ENCODE measurements around the gene SCAMP2.

The SCAMP2 gene

DNA sequence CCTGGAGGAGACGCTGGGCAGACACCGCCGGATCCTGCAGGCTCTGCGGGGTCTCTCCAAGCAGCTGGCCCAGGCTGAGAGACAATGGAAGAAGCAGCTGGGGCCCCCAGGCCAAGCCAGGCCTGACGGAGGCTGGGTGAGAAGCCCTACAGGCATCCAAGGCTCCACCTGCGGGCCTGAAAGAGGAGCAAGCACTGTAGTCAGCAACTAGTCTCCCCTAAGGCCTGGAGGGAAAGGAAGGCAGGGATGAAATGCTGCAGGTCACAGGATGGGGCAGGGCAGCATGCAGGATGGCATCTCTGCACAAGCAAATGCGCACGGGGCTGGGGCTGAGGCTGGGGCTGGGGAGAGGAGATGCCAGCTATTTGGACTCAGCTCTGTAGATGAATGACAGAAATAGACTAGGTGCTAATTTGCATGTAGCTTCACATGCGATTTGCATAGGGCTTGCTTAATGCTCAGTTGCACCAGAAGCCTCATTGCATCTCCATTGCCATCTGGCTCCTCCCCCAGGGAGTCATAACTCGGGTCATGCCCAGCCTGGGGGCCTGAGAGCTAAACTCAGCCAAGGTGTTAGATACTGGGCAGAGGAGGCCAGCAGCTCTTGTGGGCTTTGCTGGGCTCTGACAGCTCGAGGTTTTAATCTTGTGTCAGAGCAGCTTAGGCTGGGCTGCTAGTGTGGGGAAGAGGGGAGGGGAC, 51.9 kb downstream of the SCAMP2 start:
- DNase-seq (ENCODE audit: low spot score), result no peak
- Mint-ChIP-seq H3K36me3 (ENCODE audit: low read depth) (no peaks in the 10 kb centered on the region), H3K4me1 (ENCODE audit: low read depth) (peaks cover 11% of the 10 kb centered on the region)

DNA sequence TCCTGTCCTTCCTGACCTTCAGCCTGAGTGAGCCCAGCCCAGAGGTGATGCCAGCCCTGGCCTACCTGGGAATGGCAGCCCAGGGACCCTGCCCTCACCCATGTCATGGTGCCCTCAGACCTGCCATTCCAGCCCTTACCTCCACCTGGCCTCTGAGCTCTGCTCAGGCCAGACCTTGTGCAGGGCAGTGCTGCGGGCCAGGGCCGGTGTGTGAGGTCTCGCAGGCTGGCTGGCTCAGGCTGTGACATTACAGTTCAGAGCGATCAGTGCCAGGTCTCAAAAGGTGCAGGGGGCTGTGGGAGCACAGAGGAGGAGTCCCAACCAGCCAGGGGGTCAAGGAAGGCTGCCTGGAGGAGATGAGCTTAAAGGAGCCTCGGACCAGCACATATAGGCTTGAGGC, 53.1 kb downstream of the SCAMP2 start:
- no peak overlapping the region for H3K4me3 Mint-ChIP-seq
- peaks cover 13% of the 10 kb centered on the region for H3K4me1 Mint-ChIP-seq (ENCODE audit: low read depth)
- H3K36me3 Mint-ChIP-seq (ENCODE audit: low read depth), result no peaks in the 10 kb centered on the region
- H3K27ac Mint-ChIP-seq, result peak overlapping the region; percentile 9
- no peak for DNase-seq (ENCODE audit: low spot score)
- H3K27me3 Mint-ChIP-seq (ENCODE audit: low read depth), result peaks cover 4% of the 10 kb centered on the region
- H3K9me3 Mint-ChIP-seq, result no peaks in the 10 kb centered on the region

More for the DNA sequence above, 51.9 kb downstream of the SCAMP2 start:
- H3K9me3 Mint-ChIP-seq, result no peaks in the 10 kb centered on the region
- H3K4me3 Mint-ChIP-seq, result no peak overlapping the region
- H3K27ac Mint-ChIP-seq, result no peak overlapping the region
- peaks cover 5% of the 10 kb centered on the region for H3K27me3 Mint-ChIP-seq (ENCODE audit: low read depth)

DNA sequence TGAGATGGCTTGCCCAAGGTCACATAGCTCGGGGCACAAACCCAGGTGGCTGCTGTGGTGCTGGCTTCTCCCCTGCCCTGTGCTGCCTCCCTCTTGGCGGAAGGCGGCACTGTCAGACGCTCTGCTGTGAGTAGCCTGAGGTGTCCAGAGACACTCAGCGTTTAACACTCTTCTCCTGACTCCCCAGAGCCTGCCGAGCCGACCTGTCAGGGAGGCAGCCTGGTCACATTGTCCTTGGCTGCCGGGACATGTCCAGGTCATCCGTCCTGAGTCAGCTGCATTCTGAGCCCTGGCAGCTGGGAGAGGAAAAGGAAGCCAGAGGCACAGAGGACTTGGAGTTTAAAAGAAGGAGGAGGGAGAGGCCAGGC, 55.8 kb downstream of the SCAMP2 start:
- no peak for DNase-seq (ENCODE audit: low spot score)
- H3K4me1 Mint-ChIP-seq (ENCODE audit: low read depth), result peaks cover 13% of the 10 kb centered on the region
- no peaks in the 10 kb centered on the region for H3K36me3 Mint-ChIP-seq (ENCODE audit: low read depth)
- H3K27ac Mint-ChIP-seq, result peak overlapping the region; percentile 36
- H3K4me3 Mint-ChIP-seq, result no peak overlapping the region
- H3K27me3 Mint-ChIP-seq (ENCODE audit: low read depth), result no peaks in the 10 kb centered on the region
- no peaks in the 10 kb centered on the region for H3K9me3 Mint-ChIP-seq

DNA sequence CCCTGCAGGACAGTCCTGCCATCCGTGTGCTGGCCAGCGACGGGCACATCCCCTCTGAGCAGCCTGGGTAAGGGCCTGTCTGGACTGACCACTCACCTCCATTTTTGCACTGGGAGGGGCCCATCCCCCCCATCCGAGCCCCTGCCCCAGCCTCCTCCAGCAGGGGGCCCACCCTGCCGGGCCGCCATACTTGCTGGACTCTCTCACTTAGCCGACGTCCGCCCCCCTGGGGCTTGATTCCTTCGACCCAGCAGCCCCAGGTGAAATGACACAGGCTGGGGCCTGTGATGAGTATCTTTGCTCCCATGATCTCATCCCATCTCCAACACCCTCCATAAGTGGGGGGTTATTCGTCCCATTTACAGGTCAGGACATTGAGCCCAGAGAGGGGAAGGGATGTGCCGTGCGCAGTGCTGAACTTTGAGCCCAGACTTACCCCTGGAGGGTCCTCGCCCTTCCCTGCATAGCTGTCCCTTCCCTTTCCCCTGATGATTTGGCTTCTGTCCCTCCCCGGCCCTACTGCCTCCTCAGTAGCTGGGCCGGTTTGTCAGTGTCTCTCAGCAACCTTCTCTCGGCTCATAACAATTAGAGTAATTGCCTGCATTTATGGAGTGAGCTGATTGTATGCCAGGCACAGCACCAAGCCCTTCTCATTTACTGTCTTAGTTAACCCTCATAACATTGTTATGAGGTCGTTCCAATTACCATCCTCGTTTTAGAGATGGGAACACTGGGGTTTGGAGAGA, 56.4 kb downstream of the SCAMP2 start:
- Mint-ChIP-seq H3K27me3 (ENCODE audit: low read depth) (no peaks in the 10 kb centered on the region), H3K27ac (no peak overlapping the region), H3K4me1 (ENCODE audit: low read depth) (peaks cover 13% of the 10 kb centered on the region), H3K36me3 (ENCODE audit: low read depth) (no peaks in the 10 kb centered on the region), H3K4me3 (no peak overlapping the region), H3K9me3 (no peaks in the 10 kb centered on the region)
- DNase-seq (ENCODE audit: low spot score), result no peak

DNA sequence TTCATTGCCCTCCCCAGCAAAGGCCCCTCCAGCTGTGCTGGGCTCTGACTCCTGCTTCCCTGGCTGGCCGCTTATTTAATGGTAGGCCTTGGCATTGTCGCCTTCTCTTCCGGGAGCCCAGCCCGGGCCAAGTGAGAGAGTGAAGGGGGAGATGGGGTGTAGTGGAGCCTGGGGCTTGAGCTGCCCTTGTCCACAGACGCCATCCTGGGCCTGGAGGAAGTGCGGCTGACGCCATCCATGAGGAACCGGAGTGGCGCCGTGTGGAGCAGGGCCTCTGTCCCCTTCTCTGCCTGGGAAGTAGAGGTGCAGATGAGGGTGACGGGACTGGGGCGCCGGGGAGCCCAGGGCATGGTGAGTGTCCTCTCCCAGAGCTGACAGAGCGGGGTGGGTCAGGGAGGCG, 57.2 kb downstream of the SCAMP2 start:
- Mint-ChIP-seq H3K4me1 (ENCODE audit: low read depth) (peaks cover 13% of the 10 kb centered on the region), H3K27ac (no peak overlapping the region), H3K27me3 (ENCODE audit: low read depth) (no peaks in the 10 kb centered on the region), H3K4me3 (no peak overlapping the region), H3K36me3 (ENCODE audit: low read depth) (no peaks in the 10 kb centered on the region), H3K9me3 (no peaks in the 10 kb centered on the region)
- DNase-seq (ENCODE audit: low spot score), result no peak

DNA sequence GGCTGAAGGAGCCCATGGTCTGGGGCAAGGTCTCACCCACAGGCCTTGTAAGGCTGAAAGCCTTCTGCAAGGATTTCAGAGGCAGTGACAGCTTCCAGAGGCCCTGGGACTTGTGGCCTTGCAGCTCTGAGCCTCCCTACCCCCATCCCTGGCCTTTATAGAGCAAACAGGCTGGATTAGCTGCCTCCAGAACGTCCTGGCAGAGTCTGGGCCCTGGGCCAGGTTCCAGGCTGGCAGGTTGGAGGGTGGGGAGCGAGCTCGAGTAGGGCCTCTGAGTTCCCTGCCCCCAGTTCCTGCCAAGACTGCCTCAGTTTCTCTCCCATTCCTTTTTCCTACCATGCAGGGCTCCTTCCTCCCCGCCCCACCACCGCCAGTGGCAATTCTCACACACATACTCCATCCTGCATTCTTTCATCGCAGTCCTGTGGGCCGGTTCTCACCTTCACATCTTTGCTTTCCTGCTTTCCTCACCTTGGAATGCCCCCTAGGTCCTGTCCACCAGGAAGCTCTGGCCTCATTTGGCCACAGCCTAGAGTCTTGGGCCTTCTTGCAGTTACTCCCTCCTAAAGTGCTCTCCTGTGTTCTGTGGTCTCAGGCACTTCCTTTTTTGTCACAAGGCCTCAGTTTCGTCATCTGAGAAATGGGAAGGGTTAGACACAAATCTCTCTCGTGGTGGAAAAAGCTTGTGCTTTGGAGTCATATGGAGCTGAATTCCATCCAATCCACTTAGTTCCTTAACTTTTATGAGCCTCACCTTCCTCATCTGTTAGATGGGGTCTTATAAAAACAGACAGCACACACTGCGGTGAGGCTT, 57.8 kb downstream of the SCAMP2 start:
- peak overlapping the region; percentile 27 for H3K27ac Mint-ChIP-seq
- no peak overlapping the region for H3K4me3 Mint-ChIP-seq
- H3K4me1 Mint-ChIP-seq (ENCODE audit: low read depth), result peaks cover 13% of the 10 kb centered on the region
- H3K9me3 Mint-ChIP-seq, result no peaks in the 10 kb centered on the region
- DNase-seq (ENCODE audit: low spot score), result no peak
- no peaks in the 10 kb centered on the region for H3K36me3 Mint-ChIP-seq (ENCODE audit: low read depth)
- H3K27me3 Mint-ChIP-seq (ENCODE audit: low read depth), result no peaks in the 10 kb centered on the region

DNA sequence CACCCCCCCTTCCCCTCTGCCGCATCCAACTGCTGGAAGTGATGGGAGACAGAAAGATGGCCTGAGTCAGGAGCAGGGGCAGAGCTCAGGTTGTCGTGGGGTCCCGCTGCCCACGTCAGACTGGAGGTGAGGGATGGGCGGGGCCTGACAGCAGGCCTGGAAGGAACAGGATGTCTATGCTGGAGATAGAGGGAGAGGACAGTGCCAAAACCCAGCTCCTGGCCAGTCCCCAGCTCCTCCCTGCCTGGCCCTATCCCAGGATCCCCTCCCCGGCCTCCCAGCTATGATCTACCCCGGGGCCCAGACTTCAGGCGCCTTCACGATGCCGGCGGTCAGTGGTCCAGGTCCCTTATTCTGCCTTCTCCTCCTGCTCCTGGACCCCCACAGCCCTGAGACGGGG, 60.6 kb downstream of the SCAMP2 start, which contains the start of gene LMAN1L:
Gene LMAN1L, plus strand, starts transcription at position 303 of the 400 bp plus-strand sequence. Its CDS starts 20 bp downstream, at position 323.
- H3K9me3 Mint-ChIP-seq, result no peaks in the 10 kb centered on the region
- H3K4me3 Mint-ChIP-seq, result no peak within 1 kb of the TSS
- H3K27me3 Mint-ChIP-seq (ENCODE audit: low read depth), result no peaks in the 10 kb centered on the region
- H3K27ac Mint-ChIP-seq, result no peak within 1 kb of the TSS
- peaks cover 3% of the 10 kb centered on the region for H3K4me1 Mint-ChIP-seq (ENCODE audit: low read depth)
- DNase-seq (ENCODE audit: low spot score), result no peak
- H3K36me3 Mint-ChIP-seq (ENCODE audit: low read depth), result no peaks in the 10 kb centered on the region

DNA sequence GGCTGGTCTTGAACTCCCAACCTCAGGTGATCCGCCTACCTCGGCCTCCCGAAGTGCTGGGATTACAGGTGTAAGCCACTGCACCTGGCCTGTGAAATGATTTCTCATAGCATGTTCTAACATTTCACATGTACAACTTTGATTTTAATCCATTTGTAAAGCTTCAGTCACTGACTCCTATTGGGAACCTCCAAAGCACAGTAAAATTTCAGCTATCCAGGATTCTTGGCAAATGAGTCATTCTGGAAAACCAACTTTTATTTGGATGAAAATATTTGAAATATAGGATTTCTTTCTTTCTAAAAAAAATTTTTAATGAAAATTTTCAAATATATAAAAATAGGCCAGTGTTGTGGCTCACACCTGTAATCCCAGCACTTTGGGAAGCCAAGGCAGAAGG, 63.2 kb downstream of the SCAMP2 start:
- Mint-ChIP-seq H3K4me1 (ENCODE audit: low read depth) (peaks cover 8% of the 10 kb centered on the region), H3K27ac (no peak overlapping the region), H3K4me3 (no peak overlapping the region), H3K9me3 (no peaks in the 10 kb centered on the region), H3K36me3 (ENCODE audit: low read depth) (peaks cover 5% of the 10 kb centered on the region), H3K27me3 (ENCODE audit: low read depth) (no peaks in the 10 kb centered on the region)
- DNase-seq (ENCODE audit: low spot score), result no peak

DNA sequence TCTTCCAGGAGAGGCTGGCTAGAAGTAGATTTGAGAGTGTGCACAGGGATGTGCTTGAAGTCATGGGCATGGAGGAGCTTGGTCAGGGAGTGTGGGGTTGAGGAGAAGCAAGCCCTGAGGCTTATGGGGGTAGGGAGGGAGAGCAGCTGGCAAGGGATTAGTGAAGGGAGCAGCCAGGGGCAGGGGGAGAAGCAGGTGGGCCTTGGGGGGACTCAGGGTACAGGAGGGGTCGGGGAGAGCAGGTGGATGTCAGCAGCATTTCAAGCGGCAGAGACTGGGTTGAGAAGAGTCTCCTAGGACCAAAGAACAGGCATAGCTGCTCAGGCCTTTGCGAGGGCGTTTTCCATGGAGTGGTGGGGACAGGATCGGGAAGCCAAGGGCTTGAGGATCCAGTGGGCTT, 63.9 kb downstream of the SCAMP2 start:
- Mint-ChIP-seq H3K4me3 (no peak overlapping the region), H3K27ac (peak overlapping the region; percentile 1)

DNA sequence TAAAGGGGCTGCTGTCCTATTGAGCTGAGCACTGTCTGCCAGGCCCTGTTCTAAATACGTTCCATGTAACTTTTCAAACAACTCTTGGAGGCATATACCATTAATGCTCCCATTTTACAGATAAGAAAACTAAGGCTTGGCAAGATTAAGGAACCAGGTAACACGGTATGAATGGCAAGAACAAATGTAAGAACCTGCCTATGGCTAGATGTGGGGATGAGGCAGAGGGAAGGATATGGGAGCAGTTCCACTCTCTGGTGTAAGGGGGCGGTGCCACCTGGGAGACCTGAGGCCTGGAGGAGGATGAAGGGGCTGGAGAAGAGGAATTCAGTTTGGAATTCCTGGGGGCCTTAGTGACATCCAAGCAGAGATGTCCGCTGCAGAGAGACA, 64.3 kb downstream of the SCAMP2 start:
- Mint-ChIP-seq H3K27ac (no peak overlapping the region), H3K9me3 (no peaks in the 10 kb centered on the region), H3K36me3 (ENCODE audit: low read depth) (peaks cover 13% of the 10 kb centered on the region), H3K27me3 (ENCODE audit: low read depth) (no peaks in the 10 kb centered on the region), H3K4me1 (ENCODE audit: low read depth) (peaks cover 8% of the 10 kb centered on the region), H3K4me3 (no peak overlapping the region)
- no peak for DNase-seq (ENCODE audit: low spot score)

More for the DNA sequence above, 63.9 kb downstream of the SCAMP2 start:
- no peaks in the 10 kb centered on the region for H3K9me3 Mint-ChIP-seq
- peaks cover 9% of the 10 kb centered on the region for H3K36me3 Mint-ChIP-seq (ENCODE audit: low read depth)
- H3K27me3 Mint-ChIP-seq (ENCODE audit: low read depth), result no peaks in the 10 kb centered on the region
- DNase-seq (ENCODE audit: low spot score), result no peak
- H3K4me1 Mint-ChIP-seq (ENCODE audit: low read depth), result peaks cover 8% of the 10 kb centered on the region

DNA sequence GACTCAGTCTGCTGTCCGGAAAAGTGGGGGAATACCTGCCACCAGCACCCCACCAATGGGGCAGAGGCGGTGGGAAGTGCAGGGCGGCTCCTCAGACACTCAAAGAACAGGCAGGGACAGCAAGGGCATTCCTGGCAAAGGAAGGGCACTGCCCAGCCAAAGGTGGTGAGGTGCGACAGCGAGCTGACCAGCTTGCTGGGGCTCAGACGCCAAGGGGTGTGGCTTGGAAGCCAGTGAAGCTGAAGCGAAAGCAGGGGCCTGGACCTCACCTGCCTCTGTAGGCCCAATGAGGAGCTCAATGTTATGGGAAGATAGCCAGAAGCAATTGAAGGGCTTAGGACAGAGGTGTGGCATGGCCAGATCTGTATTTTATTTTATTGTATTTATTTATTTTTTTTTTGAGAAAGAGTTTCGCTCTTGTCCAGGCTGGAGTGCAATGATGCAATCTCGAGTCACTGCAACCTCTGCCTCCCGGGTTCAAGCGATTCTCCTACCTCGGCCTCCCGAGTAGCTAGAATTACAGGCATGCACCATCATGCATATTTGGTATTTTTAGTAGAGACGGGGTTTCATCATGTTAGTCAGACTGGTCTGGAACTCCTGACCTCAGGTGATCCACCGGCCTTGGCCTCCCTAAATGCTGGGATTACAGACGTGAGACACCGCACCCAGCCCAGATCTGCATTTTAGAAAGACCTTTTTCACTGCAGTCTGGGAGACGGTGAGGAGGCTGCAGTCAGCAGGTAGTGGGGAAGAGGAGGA, 64.9 kb downstream of the SCAMP2 start:
- Mint-ChIP-seq H3K27ac (no peak overlapping the region), H3K4me1 (ENCODE audit: low read depth) (peaks cover 8% of the 10 kb centered on the region), H3K36me3 (ENCODE audit: low read depth) (peaks cover 15% of the 10 kb centered on the region), H3K27me3 (ENCODE audit: low read depth) (no peaks in the 10 kb centered on the region), H3K9me3 (no peaks in the 10 kb centered on the region), H3K4me3 (no peak overlapping the region)
- DNase-seq (ENCODE audit: low spot score), result no peak

DNA sequence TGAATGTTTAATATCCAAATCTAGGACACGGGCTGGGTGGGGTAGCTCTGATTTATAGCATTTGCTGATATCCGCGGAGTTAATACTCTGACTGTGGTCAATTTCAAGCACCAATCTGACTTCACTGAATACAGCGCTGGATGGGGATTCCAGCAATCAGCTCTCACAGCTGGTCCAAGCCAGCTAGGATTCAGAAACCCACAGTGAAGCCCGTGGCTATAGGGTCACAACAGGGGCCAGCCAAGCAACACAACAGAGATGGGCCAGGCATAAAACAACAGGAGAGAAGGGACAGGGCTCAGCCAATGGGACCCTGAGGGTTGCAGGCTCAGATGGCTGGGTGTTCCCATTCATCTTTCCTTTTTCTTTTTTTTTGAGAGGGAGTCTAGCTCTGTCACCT, 65.9 kb downstream of the SCAMP2 start:
- DNase-seq (ENCODE audit: low spot score), result no peak
- H3K36me3 Mint-ChIP-seq (ENCODE audit: low read depth), result peaks cover 20% of the 10 kb centered on the region
- H3K27ac Mint-ChIP-seq, result peak overlapping the region; percentile 8
- H3K27me3 Mint-ChIP-seq (ENCODE audit: low read depth), result no peaks in the 10 kb centered on the region
- H3K4me3 Mint-ChIP-seq, result no peak overlapping the region
- H3K4me1 Mint-ChIP-seq (ENCODE audit: low read depth), result peaks cover 8% of the 10 kb centered on the region
- no peaks in the 10 kb centered on the region for H3K9me3 Mint-ChIP-seq

DNA sequence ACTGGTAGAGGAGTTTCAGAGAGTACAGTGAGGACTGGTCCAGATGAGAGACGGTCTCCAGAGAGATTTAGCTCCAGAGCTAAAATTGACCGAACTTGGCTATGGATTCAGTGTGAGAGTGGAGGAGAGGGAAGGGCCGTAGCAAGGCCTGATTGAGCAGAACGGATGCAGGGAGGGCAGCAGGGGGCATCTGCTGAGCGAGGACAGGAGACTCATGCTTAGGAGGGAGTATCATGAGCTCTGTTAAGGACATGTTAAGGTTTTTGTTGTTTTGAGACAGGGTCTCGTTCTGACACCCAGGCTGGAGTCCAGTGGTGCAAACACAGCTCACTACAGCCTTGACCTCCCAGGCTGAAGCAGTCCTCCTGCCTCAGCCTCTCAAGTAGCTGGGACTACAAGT, 68.2 kb downstream of the SCAMP2 start:
- H3K4me3 Mint-ChIP-seq, result no peak overlapping the region
- no peak for DNase-seq (ENCODE audit: low spot score)
- peaks cover 12% of the 10 kb centered on the region for H3K4me1 Mint-ChIP-seq (ENCODE audit: low read depth)
- H3K36me3 Mint-ChIP-seq (ENCODE audit: low read depth), result peaks cover 38% of the 10 kb centered on the region
- no peaks in the 10 kb centered on the region for H3K9me3 Mint-ChIP-seq
- no peaks in the 10 kb centered on the region for H3K27me3 Mint-ChIP-seq (ENCODE audit: low read depth)
- H3K27ac Mint-ChIP-seq, result peak overlapping the region; percentile 6
